Stimulated activated CD8-positive, alpha-beta memory T cell treated with anti-CD3 and anti-CD28 coated beads, Interleukin-12 subunit alpha, Interleukin-12 subunit beta, amount 100 ng/mL, for 24 hours (primary cell): ENCODE results near the gene PTPRM.
"Not testable (repeated sequence)": the region's sequence is repeated elsewhere in the genome, so short reads cannot be mapped to it uniquely, and the experiment has no call there.

ENCODE experiments used
- DNase-seq: peaks from one replicate; pipeline ENCODE4 v3.0.0-alpha.2; 2020; ENCODE audit errors: extremely low read depth

PTPRM gene

DNA sequence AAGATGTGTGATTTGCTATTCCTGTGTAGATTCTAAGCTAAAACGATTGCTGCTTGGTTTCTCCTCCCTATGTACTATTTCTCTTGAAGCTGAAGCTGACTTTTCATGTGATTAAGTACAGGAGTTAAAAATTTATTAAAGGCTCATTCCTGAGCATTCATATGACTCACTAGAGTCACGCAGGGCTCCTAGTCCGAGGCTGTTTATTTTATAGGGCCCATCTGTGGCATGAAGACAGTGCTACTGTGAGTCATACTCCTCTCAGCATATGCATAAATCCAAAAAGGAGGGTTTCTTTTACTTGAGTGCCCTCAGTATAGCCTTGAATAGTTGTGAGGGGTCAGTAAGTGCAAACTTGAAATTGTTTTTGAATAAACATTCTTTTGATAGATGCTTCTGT lies 378.8 kb downstream of the PTPRM start:
- no peak for DNase-seq

DNA sequence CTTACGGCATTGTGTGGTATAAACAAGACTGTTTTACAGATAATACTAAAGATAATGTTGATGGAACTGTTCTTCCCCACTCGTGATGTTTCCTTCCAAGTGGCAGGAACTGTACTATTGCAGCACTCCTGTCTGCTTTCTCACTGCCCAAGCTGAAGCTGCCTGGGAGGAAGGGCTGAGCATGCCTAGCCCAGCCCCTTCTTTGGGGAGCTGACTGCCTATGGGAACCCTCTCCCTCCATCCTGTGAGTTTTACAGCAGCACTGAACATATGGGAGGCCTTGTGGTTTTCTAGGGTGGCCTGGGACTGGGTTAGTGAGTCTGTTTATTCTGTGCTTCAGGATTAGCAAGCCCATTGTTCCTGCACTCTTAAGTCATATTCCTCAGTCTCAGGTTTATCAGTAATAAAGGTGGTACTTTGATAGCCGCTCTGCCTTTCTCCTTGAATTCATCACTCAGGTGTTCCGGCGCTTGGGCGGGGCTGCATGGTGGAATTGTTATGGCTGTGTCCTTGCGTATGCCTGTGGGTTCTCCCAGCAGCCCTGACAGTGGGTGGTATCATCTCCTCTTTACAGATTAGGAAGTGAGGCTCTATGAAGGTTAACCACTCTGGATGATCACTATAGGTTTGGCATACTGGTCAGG lies 379.7 kb downstream of the PTPRM start:
- DNase-seq = no peak

GRCh38 chr18:7950380-7951136 lies 383.4 kb downstream of the PTPRM start:
- DNase-seq = no peak

- no peak for DNase-seq
These were observed 386.2 kb downstream of the PTPRM start for GRCh38 chr18:7953095-7953958.

DNA sequence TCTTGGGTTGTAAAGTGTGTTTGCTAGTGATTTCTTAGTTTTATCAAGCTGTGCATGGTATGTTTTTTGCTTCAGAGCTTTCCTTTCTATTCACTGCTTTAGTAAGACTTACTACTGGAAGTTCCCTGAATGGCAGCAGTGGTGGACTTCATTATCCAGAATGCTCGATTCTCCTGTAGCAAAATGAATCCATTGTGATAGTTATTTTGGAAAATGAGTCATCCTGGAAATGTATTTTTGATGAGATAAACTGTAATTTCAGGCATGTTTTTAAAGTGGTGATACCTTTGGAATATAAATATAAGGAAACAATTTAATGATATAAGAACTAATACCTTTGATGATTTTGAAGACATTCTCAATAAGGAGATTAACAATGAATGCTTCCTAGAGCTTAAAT lies 387.1 kb downstream of the PTPRM start:
- no peak for DNase-seq

- no peak for DNase-seq
These were observed 388.1 kb downstream of the PTPRM start for GRCh38 chr18:7955175-7955574.

DNA sequence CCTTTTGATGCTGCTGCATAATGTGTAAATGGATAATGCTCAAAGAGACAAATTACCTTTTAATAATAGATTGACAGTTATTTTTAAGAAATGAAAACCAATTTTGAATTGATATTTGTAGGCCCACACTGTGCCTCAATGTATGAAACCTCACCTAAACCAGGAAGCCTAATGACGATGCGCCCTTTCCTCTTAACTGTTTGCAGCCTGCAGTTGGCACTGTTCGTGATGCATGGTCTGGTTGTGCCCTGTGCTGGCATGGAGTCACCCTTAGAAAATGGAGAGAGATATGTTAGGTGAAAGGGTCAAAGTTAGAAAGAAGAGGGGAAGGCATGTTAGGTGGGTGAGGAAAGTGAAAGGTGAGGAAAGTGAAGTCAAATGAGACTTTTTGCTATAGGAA lies 390.2 kb downstream of the PTPRM start:
- no peak for DNase-seq

GRCh38 chr18:7958081-7958896 lies 391.2 kb downstream of the PTPRM start:
- DNase-seq = no peak

GRCh38 chr18:7958897-7959146 lies 391.7 kb downstream of the PTPRM start:
- no peak for DNase-seq

DNA sequence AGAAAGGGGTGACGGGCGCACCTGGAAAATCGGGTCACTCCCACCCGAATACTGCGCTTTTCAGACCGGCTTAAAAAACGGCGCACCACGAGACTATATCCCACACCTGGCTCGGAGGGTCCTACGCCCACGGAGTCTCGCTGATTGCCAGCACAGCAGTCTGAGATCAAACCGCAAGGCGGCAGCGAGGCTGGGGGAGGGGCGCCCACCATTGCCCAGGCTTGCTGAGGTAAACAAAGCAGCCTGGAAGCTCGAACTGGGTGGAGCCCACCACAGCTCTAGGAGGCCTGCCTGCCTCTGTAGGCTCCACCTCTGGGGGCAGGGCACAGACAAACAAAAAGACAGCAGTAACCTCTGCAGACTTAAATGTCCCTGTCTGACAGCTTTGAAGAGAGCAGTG lies 399.6 kb downstream of the PTPRM start:
- DNase-seq = not testable (repeated sequence)

DNA sequence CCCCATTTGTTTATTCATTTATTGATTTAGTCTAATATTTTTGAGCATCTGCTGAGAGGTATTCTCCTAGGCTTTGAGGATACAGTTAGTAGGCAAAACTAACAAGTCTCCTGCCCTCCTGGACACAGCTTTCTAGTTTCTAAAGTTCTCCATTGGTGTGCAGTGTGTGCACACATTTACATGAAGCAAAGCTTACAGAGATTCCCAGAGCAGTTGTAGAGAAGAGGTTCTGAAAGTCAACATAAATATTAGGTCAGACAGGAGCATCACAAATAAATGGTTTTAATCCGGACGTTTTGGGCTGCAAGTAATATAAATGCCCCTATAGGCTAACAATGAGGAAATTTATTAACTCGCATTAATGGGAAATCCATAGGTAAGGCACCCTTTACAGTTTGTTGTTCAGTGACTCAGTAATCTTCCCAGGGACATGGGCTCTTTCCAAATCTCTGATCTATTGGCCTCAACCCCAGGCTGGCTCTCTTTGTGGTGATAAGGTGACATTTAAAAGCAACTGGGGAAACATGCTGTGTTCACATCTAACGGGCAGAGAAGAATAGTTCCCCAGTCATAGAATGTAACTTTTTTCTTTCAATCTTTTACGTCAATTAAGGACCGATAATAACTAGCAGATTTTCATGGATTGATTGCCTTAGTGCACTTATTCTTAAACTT lies 407.2 kb downstream of the PTPRM start:
- no peak for DNase-seq

DNA sequence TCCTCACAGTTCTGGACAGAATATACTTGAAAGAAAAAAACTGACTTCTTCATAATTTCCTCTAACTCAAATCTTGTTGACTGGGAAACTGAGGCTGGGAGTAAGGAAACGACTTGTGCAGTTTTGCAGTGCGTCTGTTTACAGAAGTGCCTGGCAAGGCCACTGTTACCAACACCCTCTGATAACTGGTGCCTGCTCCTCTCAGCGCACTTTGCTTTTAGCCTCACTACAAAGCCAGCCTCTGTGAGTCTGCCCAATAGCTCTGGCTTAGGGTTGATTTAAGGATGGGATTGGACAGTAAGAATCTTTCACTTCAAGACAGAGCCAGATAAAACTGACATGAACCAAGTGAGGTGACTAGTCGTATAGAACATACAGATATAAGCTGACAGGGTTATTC lies 410.8 kb downstream of the PTPRM start:
- no peak for DNase-seq

GRCh38 chr18:7978834-7979233 lies 411.7 kb downstream of the PTPRM start:
- DNase-seq = no peak

- DNase-seq = no peak
These were observed 412.6 kb downstream of the PTPRM start for GRCh38 chr18:7979714-7980113.

DNA sequence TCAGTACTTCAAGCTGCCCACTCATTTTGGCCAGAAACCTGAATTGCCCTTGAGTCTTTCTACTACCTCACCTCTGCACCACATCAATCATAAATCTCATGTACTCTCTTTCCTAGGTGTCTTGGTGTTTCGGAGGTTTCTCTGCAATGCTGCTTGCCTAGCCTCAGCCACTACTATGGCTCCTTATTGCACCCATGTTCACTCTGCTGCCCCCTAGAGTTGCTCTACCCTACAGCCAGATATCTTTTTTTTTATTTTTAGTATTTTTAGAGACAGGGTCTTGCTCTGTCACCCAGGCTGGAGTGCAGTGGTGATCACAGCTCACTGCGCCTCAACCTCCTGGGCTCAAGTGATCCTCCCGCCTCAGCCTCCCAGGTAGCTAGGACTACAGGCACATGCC lies 413.0 kb downstream of the PTPRM start:
- DNase-seq = no peak

- no peak for DNase-seq
These were observed 413.5 kb downstream of the PTPRM start for GRCh38 chr18:7980656-7981055.

- DNase-seq = no peak
These were observed 415.1 kb downstream of the PTPRM start for GRCh38 chr18:7982216-7982615.

GRCh38 chr18:7987284-7987976 lies 420.3 kb downstream of the PTPRM start:
- no peak for DNase-seq

DNA sequence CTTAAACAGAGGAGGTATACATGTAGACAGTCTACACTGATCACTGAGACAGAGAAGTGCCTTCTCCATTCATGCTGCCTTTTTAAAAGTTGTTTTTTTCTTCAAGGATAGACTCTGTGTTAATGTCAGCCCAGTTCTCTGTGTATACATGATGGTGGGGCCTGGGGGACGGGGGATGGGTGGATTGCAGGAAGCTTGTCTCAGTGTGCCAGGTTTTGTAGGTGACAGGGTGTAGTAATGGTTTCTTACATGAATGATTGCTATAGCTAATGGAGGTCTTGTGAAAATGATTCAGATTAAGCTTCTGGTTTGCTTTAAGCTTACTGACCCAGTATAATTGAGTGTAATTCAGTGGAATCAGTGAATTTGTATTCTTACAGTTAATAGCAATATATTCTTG lies 423.6 kb downstream of the PTPRM start:
- no peak for DNase-seq

- no peak for DNase-seq
These were observed 434.7 kb downstream of the PTPRM start for GRCh38 chr18:8001711-8002301.
